ENCODE measurements around the gene GOLGA8M.
"Not testable (repeated sequence)": the region's sequence is repeated elsewhere in the genome, so short reads cannot be mapped to it uniquely, and the experiment has no call there.

Gene GOLGA8M

GRCh38 chr15:28655329-28656017 is 56.7 kb downstream of the GOLGA8M start:
- DNase-seq = not testable (repeated sequence)

- not testable (repeated sequence) for DNase-seq
Measured at GRCh38 chr15:28654194-28654593, 58.0 kb downstream of the GOLGA8M start.

GRCh38 chr15:28652538-28652937 is 59.7 kb downstream of the GOLGA8M start:
- not testable (repeated sequence) for DNase-seq

All from NCI-H1105 (cell line).